H1 (cell line): ENCODE measurements around the gene ATP8B3. TPM values are rescaled to one million over a fixed set of nuclear protein-coding genes. Genes with fewer than 3 reads are reported as not detected.

Source experiments
- ATF2 ChIP-seq: IDR thresholded peaks from 2 replicates; pipeline ENCODE4 v1.6.1; 2012; ENCODE audit warnings: low read length, inconsistent platforms
- ATF3 ChIP-seq: IDR thresholded peaks from 2 replicates; pipeline ENCODE4 v1.6.1; 2011; ENCODE audit warnings: low read depth, mild to moderate bottlenecking, low read length; ENCODE audit not compliant: insufficient read depth
- BACH1 ChIP-seq: IDR thresholded peaks from 2 replicates; pipeline ENCODE4 v1.6.1; 2012; ENCODE audit warnings: low read length, improper control_type of control experiment
- BRCA1 ChIP-seq: IDR thresholded peaks from 2 replicates; pipeline ENCODE4 v1.6.1; 2012; ENCODE audit warnings: low read depth, low read length, improper control_type of control experiment
- CHD1 ChIP-seq: IDR thresholded peaks from 2 replicates; pipeline ENCODE4 v1.6.1; 2012; ENCODE audit warnings: low read depth, low read length, improper control_type of control experiment
- CREB1 ChIP-seq: IDR thresholded peaks from 2 replicates; pipeline ENCODE4 v1.6.1; 2012; ENCODE audit warnings: inconsistent platforms
- EZH2 ChIP-seq: fragments of 200-600 bp; sonication (generic); IDR thresholded peaks from 2 replicates; pipeline ENCODE4 v1.7.1; 2012; ENCODE audit warnings: low read depth, mild to moderate bottlenecking, moderate library complexity, low read length, inconsistent platforms; ENCODE audit not compliant: severe bottlenecking
- GTF2F1 ChIP-seq: IDR thresholded peaks from 2 replicates; pipeline ENCODE4 v1.6.1; 2012; ENCODE audit warnings: low read depth, low read length, improper control_type of control experiment, borderline replicate concordance
- HDAC2 ChIP-seq, 2 experiments: fragments of 300-600 bp in 1 of 2; sonication (generic) in 1 of 2; IDR thresholded peaks; 2 replicates each; pipeline ENCODE4 v1.6.1; 2011 to 2012; ENCODE audit warnings: low read depth in 2 of 2, low read length in 2 of 2, mild to moderate bottlenecking in 2 of 2, moderate library complexity in 2 of 2, borderline replicate concordance in 1 of 2, inconsistent platforms in 1 of 2
- JUND ChIP-seq: IDR thresholded peaks from 2 replicates; pipeline ENCODE4 v1.6.1; 2011; ENCODE audit warnings: mild to moderate bottlenecking, improper control_type of control experiment, low read length
- KDM1A ChIP-seq: fragments of 200-600, 300-600 bp; sonication (generic); IDR thresholded peaks from 2 replicates; pipeline ENCODE4 v1.7.1; 2016; ENCODE audit warnings: mild to moderate bottlenecking, low read length, borderline replicate concordance
- MAFK ChIP-seq: IDR thresholded peaks from 2 replicates; pipeline ENCODE4 v1.6.1; 2012; ENCODE audit warnings: low read depth, mild to moderate bottlenecking, improper control_type of control experiment, low read length
- NANOG ChIP-seq: IDR thresholded peaks from 2 replicates; pipeline ENCODE4 v1.6.1; 2011; ENCODE audit warnings: low read length, low read depth, mild to moderate bottlenecking, inconsistent platforms; ENCODE audit not compliant: insufficient read depth, poor library complexity, severe bottlenecking
- PHF8 ChIP-seq: fragments of 200-600 bp; sonication (generic); conservative IDR thresholded peaks from 2 replicates; pipeline ENCODE4 v1.7.1; 2012; ENCODE audit warnings: low read depth, mild to moderate bottlenecking, inconsistent platforms, low read length, moderate library complexity
- POU5F1 ChIP-seq: IDR thresholded peaks from 2 replicates; pipeline ENCODE4 v1.6.1; 2011; ENCODE audit warnings: low read depth, mild to moderate bottlenecking, low read length, moderate library complexity
- SIN3A ChIP-seq, 2 experiments: IDR thresholded peaks in 1 of 2; conservative IDR thresholded peaks in 1 of 2; 2 replicates each; pipeline ENCODE4 v1.6.1; 2011 to 2012; ENCODE audit warnings: low read length in 2 of 2, improper control_type of control experiment in 1 of 2, low read depth in 1 of 2, mild to moderate bottlenecking in 1 of 2
- SUZ12 ChIP-seq: fragments of 200-600 bp; sonication (generic); IDR thresholded peaks from 2 replicates; pipeline ENCODE4 v1.6.1; 2012; ENCODE audit warnings: mild to moderate bottlenecking, inconsistent platforms, low read length, moderate library complexity, mixed read lengths
- TAF7 ChIP-seq: optimal IDR thresholded peaks from 2 replicates; pipeline ENCODE3; 2011; ENCODE audit warnings: low read depth, mild to moderate bottlenecking, inconsistent platforms, low read length, moderate library complexity, borderline replicate concordance
- TEAD4 ChIP-seq: IDR thresholded peaks from 2 replicates; pipeline ENCODE4 v1.6.1; 2012; ENCODE audit warnings: low read depth, low read length, inconsistent platforms, mixed read lengths
- YY1 ChIP-seq: IDR thresholded peaks from 2 replicates; pipeline ENCODE4 v1.6.1; 2011; ENCODE audit warnings: low read depth, mild to moderate bottlenecking, low read length
- polyA plus RNA-seq, 7 experiments: library from polyadenylated mRNA; depleted of rRNA in 3 of 7; stranded (reverse) in 5 of 7; unstranded in 2 of 7; fragments of >200 nt in 5 of 7; fragments of 200-250 nt in 2 of 7; gene quantifications; 1 replicate in 5 of 7; 2 replicates in 1 of 7; 4 replicates in 1 of 7; pipeline versions ENCODE4 v1.2.1 to v1.2.3, GENCODE V29; 2011 to 2013; ENCODE audit warnings: missing spikeins in 2 of 7, mixed read lengths in 2 of 7
- total RNA-seq: library from RNA; stranded (reverse); fragmentation: NEBNext Ultra II Directional; extraction: Animal tissue kit (Norgen Biotek cat#: 25700); gene quantifications from 2 replicates; pipeline ENCODE4 v1.2.1, GENCODE V29; 2021
- TF ChIP-seq, protein P1 (sequence below): IDR thresholded peaks from 2 replicates; pipeline ENCODE4 v1.6.1; 2012; ENCODE audit warnings: inconsistent platforms

The ATP8B3 gene
- total and polyA plus RNA-seq, 2 of the 8 experiments (the other 6 are each of a cell fraction or from before 2014, with no cell fraction given) = 4.1 to 9.3 TPM

DNA sequence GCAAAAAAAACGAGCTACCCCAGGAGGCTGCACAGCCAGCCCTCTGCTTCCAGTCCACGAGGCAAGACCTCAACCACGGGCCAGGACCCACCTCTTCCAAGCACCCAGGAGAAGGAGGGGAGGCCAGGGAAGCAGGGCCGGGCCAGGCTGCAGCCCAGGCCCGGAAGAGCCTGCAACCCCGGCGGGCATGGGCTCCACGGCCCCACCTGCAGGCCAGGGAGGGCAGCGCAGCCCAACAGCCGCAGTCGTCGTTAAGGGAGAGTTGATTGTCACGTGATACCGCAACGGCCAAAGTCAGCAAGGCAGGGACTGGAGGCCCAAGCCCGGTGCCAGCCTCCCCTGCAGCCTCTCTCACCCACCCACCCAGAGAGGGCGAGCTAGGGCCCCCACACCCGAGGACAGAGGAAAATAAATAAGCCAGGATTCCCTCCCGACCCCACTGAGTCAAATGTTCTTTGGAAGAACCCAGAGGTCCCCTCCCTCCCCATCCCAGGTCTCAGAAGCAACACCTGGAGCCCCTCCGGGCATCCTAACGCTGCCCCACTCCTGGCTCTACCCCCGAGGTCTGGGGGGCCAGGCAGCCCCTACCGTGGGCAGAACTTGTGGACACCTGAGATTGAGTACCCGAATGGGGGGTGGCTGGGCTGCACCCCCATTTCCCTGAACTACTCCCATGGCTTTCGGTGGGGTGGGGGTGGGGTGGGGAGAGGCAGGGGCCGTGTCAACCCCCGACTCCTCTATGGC lies 41.4 kb upstream of the ATP8B3 start (continued):
- TF ChIP-seq BRCA1 = no peak
- TF ChIP-seq SUZ12 = no peak
- TF ChIP-seq CREB1 = peak; percentile 66; the same call in 1 of the 2 replicates
- peak; percentile 38; the same call in 1 of the 2 replicates for TF ChIP-seq YY1
- TF ChIP-seq PHF8 = no peak
- TF ChIP-seq NANOG = peak; percentile 11
- TF ChIP-seq TEAD4 = no peak
- TF ChIP-seq JUND = 0 out of 2 replicates have a peak, but pooled peaks have one; percentile 8
- peak in 1 of 2 experiments; percentile 57; a peak in 1 of 4 replicates for TF ChIP-seq HDAC2 (IDR thresholded peaks at IDR 0.05; ENCODE audit: borderline replicate concordance in 1 of 2, low read depth in 2 of 2, low read length in 2 of 2)
- TF ChIP-seq POU5F1 = no peak
- no peak for TF ChIP-seq TAF7
- 0 out of 2 replicates have a peak, but pooled peaks have one; percentile 40 for TF ChIP-seq ATF2
- no peak for TF ChIP-seq MAFK
- TF ChIP-seq, protein P1, sequence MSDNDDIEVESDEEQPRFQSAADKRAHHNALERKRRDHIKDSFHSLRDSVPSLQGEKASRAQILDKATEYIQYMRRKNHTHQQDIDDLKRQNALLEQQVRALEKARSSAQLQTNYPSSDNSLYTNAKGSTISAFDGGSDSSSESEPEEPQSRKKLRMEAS = peak; percentile 84
- TF ChIP-seq ATF3 = peak; percentile 40; the same call in 1 of the 2 replicates
- TF ChIP-seq EZH2 = no peak
- no peak for TF ChIP-seq BACH1
- peak; percentile 20 to 68; a peak in 2 of 4 replicates for TF ChIP-seq SIN3A (conservative IDR thresholded peaks at IDR 0.05 in 1 of 2, IDR thresholded peaks at IDR 0.05 in 1 of 2; ENCODE audit: low read depth in 1 of 2, low read length in 2 of 2)
- 0 out of 2 replicates have a peak, but pooled peaks have one; percentile 52 for TF ChIP-seq GTF2F1
- no peak for TF ChIP-seq CHD1
- peak; percentile 49; the same call in 1 of the 2 replicates for TF ChIP-seq KDM1A
